HCT116 (cell line): ENCODE data around the gene FMN2. TPM values are rescaled to one million over a fixed set of nuclear protein-coding genes. Genes with fewer than 3 reads are reported as not detected.

Source experiments
- ATAC-seq: fragments of 200-7000 bp; cut with Tn5 transposase; 2 replicates; pipeline ENCODE4 v1.9.1; 2020; ENCODE audit warnings: mild to moderate bottlenecking, moderate library complexity
- BruUV-seq: library from RNA; stranded (reverse); fragments of 400-500 nt; replicated peaks from 2 replicates; lab custom pipeline; 2021; lab: Mats Ljungman, UMichigan
- CTCF ChIA-PET: fragments of 300-600 bp; sonication (Branson Sonifier 250); formaldehyde crosslinking; loops from one replicate; lab custom pipeline; 2021; ENCODE audit warnings: antibody characterized with exemption; lab: Charles Lee
- POLR2A ChIA-PET: fragments of 300-600, 350-600 bp; sonication (Branson Sonifier 250); formaldehyde crosslinking; loops from one replicate; lab custom pipeline; 2021; ENCODE audit warnings: antibody characterized with exemption; lab: Charles Lee
- RAD21 ChIA-PET, 2 experiments: fragments of 300-600 bp; sonication (Branson Sonifier 250); formaldehyde crosslinking; loops; one replicate each; lab custom pipeline; 2023; ENCODE audit warnings: low total read pairs in 2 of 2; ENCODE audit not compliant: uncharacterized antibody in 2 of 2, unreplicated experiment in 2 of 2, low non-redundant PET in 1 of 2; lab: Charles Lee
- DNase-seq: peaks from one replicate; pipeline ENCODE4 v3.0.0-alpha.2; 2010; ENCODE audit warnings: low read depth, low spot score
- H2AFZ ChIP-seq: fragments of 200-600 bp; shearing (Covaris generic), sonication (generic); 2 replicates; pipeline ENCODE4 v1.6.1; 2017; ENCODE audit warnings: low read depth, mixed run types, mixed read lengths, antibody characterized with exemption, low read length; ENCODE audit not compliant: poor library complexity, severe bottlenecking
- H3K27ac ChIP-seq: 2 replicates; pipeline ENCODE4 v1.5.1; 2012; ENCODE audit warnings: low read depth, low read length
- H3K27me3 ChIP-seq: fragments of 200-600 bp; sonication (generic); 2 replicates; pipeline ENCODE4 v1.6.1; 2016; ENCODE audit warnings: mixed run types, low read length, mixed read lengths; ENCODE audit not compliant: insufficient read depth
- H3K36me3 ChIP-seq, 2 experiments: fragments of 200-500 bp in 1 of 2; fragments of 200-600 bp in 1 of 2; sonication (Bioruptor generic) in 1 of 2; sonication (generic) in 1 of 2; 2 replicates each; pipeline versions ENCODE4 v1.5.1 to v1.6.1; 2014 to 2016; ENCODE audit warnings: low read length in 2 of 2, inconsistent platforms in 1 of 2, mixed read lengths in 1 of 2, mixed run types in 1 of 2; ENCODE audit not compliant: insufficient read depth in 2 of 2, control insufficient read depth in 1 of 2
- H3K4me1 ChIP-seq, 2 experiments: fragments of 200-600 bp in 1 of 2; sonication (generic) in 1 of 2; 2 replicates each; pipeline versions ENCODE4 v1.5.1 to v1.6.1; 2012 to 2017; ENCODE audit warnings: low read length in 2 of 2, inconsistent platforms in 1 of 2, mild to moderate bottlenecking in 1 of 2, mixed read lengths in 1 of 2, mixed run types in 1 of 2, moderate library complexity in 1 of 2; ENCODE audit not compliant: insufficient read depth in 2 of 2, control insufficient read depth in 1 of 2
- H3K4me2 ChIP-seq: fragments of 200-600 bp; sonication (generic); 2 replicates; pipeline ENCODE4 v1.6.1; 2017; ENCODE audit warnings: mixed run types, low read length, mixed read lengths
- H3K4me3 ChIP-seq, 2 experiments: fragments of 200-600 bp in 1 of 2; sonication (generic) in 1 of 2; replicated peaks in 1 of 2; 2 replicates each; pipeline ENCODE4 v1.5.1; 2011 to 2016; ENCODE audit warnings: low read length in 2 of 2, control low read depth in 1 of 2, low read depth in 1 of 2, mild to moderate bottlenecking in 1 of 2, mixed read lengths in 1 of 2, mixed run types in 1 of 2
- H3K79me2 ChIP-seq: fragments of 200-600 bp; sonication (generic); 2 replicates; pipeline ENCODE4 v1.6.1; 2017; ENCODE audit warnings: mild to moderate bottlenecking, mixed run types, low read length, moderate library complexity, mixed read lengths; ENCODE audit not compliant: insufficient read depth
- H3K9ac ChIP-seq: fragments of 200-600 bp; sonication (generic); 2 replicates; pipeline ENCODE4 v1.6.1; 2016; ENCODE audit warnings: low read length, mixed read lengths
- H3K9me2 ChIP-seq: fragments of 200-600 bp; sonication (generic), shearing (Covaris generic); 2 replicates; pipeline ENCODE4 v1.6.1; 2017; ENCODE audit warnings: mixed run types, mild to moderate bottlenecking, moderate library complexity; ENCODE audit not compliant: insufficient read depth
- H3K9me3 ChIP-seq, 2 experiments: fragments of 200-500 bp in 1 of 2; fragments of 200-600 bp in 1 of 2; sonication (Bioruptor generic) in 1 of 2; sonication (generic) in 1 of 2; 2 replicates each; pipeline ENCODE4 v1.6.1; 2014 to 2017; ENCODE audit warnings: low read length in 2 of 2, mixed read lengths in 2 of 2, inconsistent platforms in 1 of 2, low read depth in 1 of 2, mild to moderate bottlenecking in 1 of 2, mixed run types in 1 of 2, moderate library complexity in 1 of 2; ENCODE audit not compliant: control insufficient read depth in 1 of 2, insufficient read depth in 1 of 2
- H4K20me1 ChIP-seq: fragments of 200-600 bp; sonication (generic), shearing (Covaris generic); 2 replicates; pipeline ENCODE4 v1.6.1; 2017; ENCODE audit warnings: mixed run types, mild to moderate bottlenecking, moderate library complexity; ENCODE audit not compliant: insufficient read depth
- EZH2phosphoT487 ChIP-seq: fragments of 200-600 bp; IDR thresholded peaks from 2 replicates; pipeline ENCODE4 v1.6.1; 2018; ENCODE audit warnings: antibody characterized with exemption, borderline replicate concordance
- POLR2AphosphoS5 ChIP-seq: IDR thresholded peaks from 2 replicates; pipeline ENCODE4 v1.6.1; 2011; ENCODE audit warnings: mild to moderate bottlenecking, low read depth, low read length, moderate library complexity
- RAD21 ChIP-seq: IDR thresholded peaks from 2 replicates; pipeline ENCODE4 v1.6.1; 2012; ENCODE audit warnings: low read depth, mild to moderate bottlenecking
- SP1 ChIP-seq: IDR thresholded peaks from 2 replicates; pipeline ENCODE4 v1.6.1; 2012; ENCODE audit warnings: low read depth
- YY1 ChIP-seq: IDR thresholded peaks from 2 replicates; pipeline ENCODE4 v1.6.1; 2011; ENCODE audit warnings: low read length, low read depth, moderate library complexity, mild to moderate bottlenecking; ENCODE audit not compliant: insufficient replicate concordance; ENCODE audit errors: extremely low read depth
- intact Hi-C: fragments of 100-400 bp; cut with micrococcal nuclease; formaldehyde crosslinking; loops from 2 replicates; pipeline ENCODE4 v1.10.0; 2022
- total RNA-seq: library from RNA; stranded (reverse); gene quantifications from one replicate; pipeline ENCODE4 v1.2.1, GENCODE V29; 2021; ENCODE audit not compliant: unreplicated experiment
- TF ChIP-seq, protein P1 (sequence below): IDR thresholded peaks from 2 replicates; pipeline ENCODE4 v1.6.1; 2012
- TF ChIP-seq, protein P2 (sequence below): IDR thresholded peaks from 2 replicates; pipeline ENCODE4 v1.6.1; 2012
- TF ChIP-seq, protein P3 (sequence below), 3 experiments: fragments of 200-600 bp in 1 of 3; sonication (generic) in 1 of 3; IDR thresholded peaks in 2 of 3; conservative IDR thresholded peaks in 1 of 3; 2 replicates each; pipeline ENCODE4 v1.5.1; 2012 to 2017; ENCODE audit warnings: low read depth in 2 of 3, low read length in 2 of 3, antibody characterized with exemption in 1 of 3, borderline replicate concordance in 1 of 3, control low read depth in 1 of 3, mild to moderate bottlenecking in 1 of 3, mixed read lengths in 1 of 3, mixed run types in 1 of 3, moderate library complexity in 1 of 3; ENCODE audit not compliant: insufficient read depth in 1 of 3
- TF ChIP-seq, protein P4 (sequence below): IDR thresholded peaks from 2 replicates; pipeline ENCODE4 v1.6.1; 2012; ENCODE audit warnings: low read depth

Gene FMN2
- total RNA-seq, 1 experiment from 2014 or later: not detected

DNA sequence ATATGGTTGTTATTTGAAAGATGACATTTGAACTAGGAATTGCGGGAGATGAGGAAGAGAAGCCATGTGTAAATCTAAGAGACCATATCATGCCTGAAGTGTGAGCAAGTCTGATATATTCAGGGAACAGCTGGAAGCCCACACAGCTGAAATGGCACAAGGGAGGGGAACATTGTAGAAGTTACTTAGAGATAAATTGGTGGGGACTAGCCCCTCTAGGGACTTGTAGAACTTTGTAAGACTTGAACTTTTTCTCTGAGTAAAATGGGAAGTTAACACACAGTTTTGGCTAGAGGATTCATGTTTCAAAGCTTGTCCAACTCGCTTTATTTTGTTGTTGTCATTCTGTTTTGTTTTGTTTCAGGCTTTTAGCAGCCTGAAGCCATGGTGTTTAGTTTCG is 216.4 kb downstream of the FMN2 start:
- Histone ChIP-seq H3K4me2 (no peak overlapping the region), H3K9ac (no peak overlapping the region), H3K9me3 (peaks cover 13 to 18% of the 10 kb centered on the region in 2 experiments; a peak in 2 of 4 replicates), H3K36me3 (no peaks in the 10 kb centered on the region), H4K20me1 (no peaks in the 10 kb centered on the region), H3K4me3 (no peak overlapping the region), H3K79me2 (no peaks in the 10 kb centered on the region), H3K9me2 (no peaks in the 10 kb centered on the region), H3K27me3 (no peaks in the 10 kb centered on the region), H2AFZ (no peak overlapping the region), H3K27ac (no peak overlapping the region), H3K4me1 (no peaks in the 10 kb centered on the region)
- TF ChIP-seq, protein P1, sequence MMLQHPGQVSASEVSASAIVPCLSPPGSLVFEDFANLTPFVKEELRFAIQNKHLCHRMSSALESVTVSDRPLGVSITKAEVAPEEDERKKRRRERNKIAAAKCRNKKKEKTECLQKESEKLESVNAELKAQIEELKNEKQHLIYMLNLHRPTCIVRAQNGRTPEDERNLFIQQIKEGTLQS: no peak
- TF ChIP-seq, protein P2, sequence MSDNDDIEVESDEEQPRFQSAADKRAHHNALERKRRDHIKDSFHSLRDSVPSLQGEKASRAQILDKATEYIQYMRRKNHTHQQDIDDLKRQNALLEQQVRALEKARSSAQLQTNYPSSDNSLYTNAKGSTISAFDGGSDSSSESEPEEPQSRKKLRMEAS: no peak
- no peak for TF ChIP-seq RAD21
- no peak for TF ChIP-seq SP1
- TF ChIP-seq EZH2phosphoT487: no peak
- TF ChIP-seq, protein P3, sequence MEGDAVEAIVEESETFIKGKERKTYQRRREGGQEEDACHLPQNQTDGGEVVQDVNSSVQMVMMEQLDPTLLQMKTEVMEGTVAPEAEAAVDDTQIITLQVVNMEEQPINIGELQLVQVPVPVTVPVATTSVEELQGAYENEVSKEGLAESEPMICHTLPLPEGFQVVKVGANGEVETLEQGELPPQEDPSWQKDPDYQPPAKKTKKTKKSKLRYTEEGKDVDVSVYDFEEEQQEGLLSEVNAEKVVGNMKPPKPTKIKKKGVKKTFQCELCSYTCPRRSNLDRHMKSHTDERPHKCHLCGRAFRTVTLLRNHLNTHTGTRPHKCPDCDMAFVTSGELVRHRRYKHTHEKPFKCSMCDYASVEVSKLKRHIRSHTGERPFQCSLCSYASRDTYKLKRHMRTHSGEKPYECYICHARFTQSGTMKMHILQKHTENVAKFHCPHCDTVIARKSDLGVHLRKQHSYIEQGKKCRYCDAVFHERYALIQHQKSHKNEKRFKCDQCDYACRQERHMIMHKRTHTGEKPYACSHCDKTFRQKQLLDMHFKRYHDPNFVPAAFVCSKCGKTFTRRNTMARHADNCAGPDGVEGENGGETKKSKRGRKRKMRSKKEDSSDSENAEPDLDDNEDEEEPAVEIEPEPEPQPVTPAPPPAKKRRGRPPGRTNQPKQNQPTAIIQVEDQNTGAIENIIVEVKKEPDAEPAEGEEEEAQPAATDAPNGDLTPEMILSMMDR (IDR thresholded peaks at IDR 0.05 in 2 of 3, conservative IDR thresholded peaks at IDR 0.05 in 1 of 3; ENCODE audit: borderline replicate concordance in 1 of 3, insufficient read depth in 1 of 3, low read depth in 2 of 3, low read length in 2 of 3): no peak
- no peak for TF ChIP-seq POLR2AphosphoS5
- TF ChIP-seq, protein P4, sequence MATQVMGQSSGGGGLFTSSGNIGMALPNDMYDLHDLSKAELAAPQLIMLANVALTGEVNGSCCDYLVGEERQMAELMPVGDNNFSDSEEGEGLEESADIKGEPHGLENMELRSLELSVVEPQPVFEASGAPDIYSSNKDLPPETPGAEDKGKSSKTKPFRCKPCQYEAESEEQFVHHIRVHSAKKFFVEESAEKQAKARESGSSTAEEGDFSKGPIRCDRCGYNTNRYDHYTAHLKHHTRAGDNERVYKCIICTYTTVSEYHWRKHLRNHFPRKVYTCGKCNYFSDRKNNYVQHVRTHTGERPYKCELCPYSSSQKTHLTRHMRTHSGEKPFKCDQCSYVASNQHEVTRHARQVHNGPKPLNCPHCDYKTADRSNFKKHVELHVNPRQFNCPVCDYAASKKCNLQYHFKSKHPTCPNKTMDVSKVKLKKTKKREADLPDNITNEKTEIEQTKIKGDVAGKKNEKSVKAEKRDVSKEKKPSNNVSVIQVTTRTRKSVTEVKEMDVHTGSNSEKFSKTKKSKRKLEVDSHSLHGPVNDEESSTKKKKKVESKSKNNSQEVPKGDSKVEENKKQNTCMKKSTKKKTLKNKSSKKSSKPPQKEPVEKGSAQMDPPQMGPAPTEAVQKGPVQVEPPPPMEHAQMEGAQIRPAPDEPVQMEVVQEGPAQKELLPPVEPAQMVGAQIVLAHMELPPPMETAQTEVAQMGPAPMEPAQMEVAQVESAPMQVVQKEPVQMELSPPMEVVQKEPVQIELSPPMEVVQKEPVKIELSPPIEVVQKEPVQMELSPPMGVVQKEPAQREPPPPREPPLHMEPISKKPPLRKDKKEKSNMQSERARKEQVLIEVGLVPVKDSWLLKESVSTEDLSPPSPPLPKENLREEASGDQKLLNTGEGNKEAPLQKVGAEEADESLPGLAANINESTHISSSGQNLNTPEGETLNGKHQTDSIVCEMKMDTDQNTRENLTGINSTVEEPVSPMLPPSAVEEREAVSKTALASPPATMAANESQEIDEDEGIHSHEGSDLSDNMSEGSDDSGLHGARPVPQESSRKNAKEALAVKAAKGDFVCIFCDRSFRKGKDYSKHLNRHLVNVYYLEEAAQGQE: no peak
- no peak for TF ChIP-seq YY1
- ATAC-seq (no peak), DNase-seq (no peak)
- ChIA-PET CTCF (no interaction called here), POLR2A (no interaction called here), RAD21 (no interaction called here)
- intact Hi-C loops: no loop called here
- BruUV-seq: no TSS peak
